ENCODE measurements around the gene APBB2. TPM values are rescaled to one million over a fixed set of nuclear protein-coding genes. Genes with fewer than 3 reads are reported as not detected.

The APBB2 gene
- total and polyA plus RNA-seq, 4 donors, result 4.8 to 31.5 (median 11.2) TPM

DNA sequence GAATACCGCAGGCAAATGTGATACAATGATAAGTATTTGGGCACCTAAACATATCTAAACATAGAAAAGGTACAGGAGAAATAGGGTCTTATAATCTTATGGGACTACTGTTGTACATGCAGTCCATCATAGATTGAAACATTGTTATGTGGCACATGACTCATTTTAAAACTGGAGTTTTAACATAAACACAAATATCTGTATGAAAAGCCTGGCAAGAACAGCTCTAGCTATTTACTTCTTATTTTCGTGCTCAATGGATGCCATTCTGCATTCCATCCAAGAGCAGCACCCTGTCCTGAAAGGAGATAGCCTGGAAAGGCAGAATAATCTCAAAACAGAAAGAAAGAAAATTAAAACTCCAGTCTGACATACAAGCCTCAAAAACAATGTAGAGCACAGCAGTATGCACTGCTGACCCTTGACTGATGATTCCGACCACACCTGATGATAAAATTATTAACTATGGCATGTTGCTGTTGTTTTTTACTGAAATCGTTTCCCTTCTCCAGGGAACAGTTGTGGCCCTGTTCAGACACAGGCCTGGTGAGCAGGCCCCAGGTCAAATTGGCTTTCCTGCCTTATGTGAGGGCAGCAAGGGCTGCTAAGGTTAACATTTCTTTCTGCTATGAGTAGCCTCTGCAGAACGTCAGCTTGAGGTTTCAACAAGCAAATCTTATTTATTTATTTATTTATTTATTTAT lies 152.7 kb downstream of the APBB2 start:
- Histone ChIP-seq H3K9ac (ENCODE audit: low read depth in 1 of 2, low read length in 2 of 2) (no peak overlapping the region), H3K27me3 (ENCODE audit: control insufficient read depth in 4 of 4, insufficient read depth in 4 of 4, low read length in 3 of 4) (no peaks in the 10 kb centered on the region), H3K36me3 (ENCODE audit: control insufficient read depth in 4 of 4, insufficient read depth in 3 of 4, low read depth in 1 of 4, low read length in 3 of 4) (peaks cover 0 to 4% (median under 1%) of the 10 kb centered on the region in 4 donors), H3K4me1 (ENCODE audit: control insufficient read depth in 4 of 4, insufficient read depth in 4 of 4, low read length in 3 of 4) (peaks cover 0 to 3% (median 0%) of the 10 kb centered on the region in 4 donors), H3K9me3 (ENCODE audit: control insufficient read depth in 4 of 4, low read length in 3 of 4) (no peaks in the 10 kb centered on the region), H3K4me3 (ENCODE audit: low read depth in 1 of 3, low read length in 3 of 3) (no peak overlapping the region), H3K27ac (ENCODE audit: low read depth in 1 of 2, low read length in 2 of 2) (no peak overlapping the region)
- DNase-seq (ENCODE audit: low spot score), result no peak
- WGBS, result 74% methylated on average over 5 of the region's 5 CpGs
- TF ChIP-seq HNF4G (IDR thresholded peaks at IDR 0.05) (no peak), FOXA2 (IDR thresholded peaks at IDR 0.05) (no peak), NR2F2 (IDR thresholded peaks at IDR 0.05) (no peak), SP1 (IDR thresholded peaks at IDR 0.05) (no peak), RXRA (IDR thresholded peaks at IDR 0.05) (no peak), HNF4A (conservative IDR thresholded peaks at IDR 0.05) (no peak), GABPA (IDR thresholded peaks at IDR 0.05 in 1 of 2, conservative IDR thresholded peaks at IDR 0.05 in 1 of 2) (no peak), RAD21 (IDR thresholded peaks at IDR 0.05) (no peak), EGR1 (IDR thresholded peaks at IDR 0.05; ENCODE audit: low read depth in 2 of 2) (no peak), JUND (IDR thresholded peaks at IDR 0.05) (no peak), YY1 (IDR thresholded peaks at IDR 0.05) (no peak)
- TF ChIP-seq, protein P1, sequence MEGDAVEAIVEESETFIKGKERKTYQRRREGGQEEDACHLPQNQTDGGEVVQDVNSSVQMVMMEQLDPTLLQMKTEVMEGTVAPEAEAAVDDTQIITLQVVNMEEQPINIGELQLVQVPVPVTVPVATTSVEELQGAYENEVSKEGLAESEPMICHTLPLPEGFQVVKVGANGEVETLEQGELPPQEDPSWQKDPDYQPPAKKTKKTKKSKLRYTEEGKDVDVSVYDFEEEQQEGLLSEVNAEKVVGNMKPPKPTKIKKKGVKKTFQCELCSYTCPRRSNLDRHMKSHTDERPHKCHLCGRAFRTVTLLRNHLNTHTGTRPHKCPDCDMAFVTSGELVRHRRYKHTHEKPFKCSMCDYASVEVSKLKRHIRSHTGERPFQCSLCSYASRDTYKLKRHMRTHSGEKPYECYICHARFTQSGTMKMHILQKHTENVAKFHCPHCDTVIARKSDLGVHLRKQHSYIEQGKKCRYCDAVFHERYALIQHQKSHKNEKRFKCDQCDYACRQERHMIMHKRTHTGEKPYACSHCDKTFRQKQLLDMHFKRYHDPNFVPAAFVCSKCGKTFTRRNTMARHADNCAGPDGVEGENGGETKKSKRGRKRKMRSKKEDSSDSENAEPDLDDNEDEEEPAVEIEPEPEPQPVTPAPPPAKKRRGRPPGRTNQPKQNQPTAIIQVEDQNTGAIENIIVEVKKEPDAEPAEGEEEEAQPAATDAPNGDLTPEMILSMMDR (IDR thresholded peaks at IDR 0.05; ENCODE audit: low read depth, low read length, missing input control), result no peak
- TF ChIP-seq, protein P2, sequence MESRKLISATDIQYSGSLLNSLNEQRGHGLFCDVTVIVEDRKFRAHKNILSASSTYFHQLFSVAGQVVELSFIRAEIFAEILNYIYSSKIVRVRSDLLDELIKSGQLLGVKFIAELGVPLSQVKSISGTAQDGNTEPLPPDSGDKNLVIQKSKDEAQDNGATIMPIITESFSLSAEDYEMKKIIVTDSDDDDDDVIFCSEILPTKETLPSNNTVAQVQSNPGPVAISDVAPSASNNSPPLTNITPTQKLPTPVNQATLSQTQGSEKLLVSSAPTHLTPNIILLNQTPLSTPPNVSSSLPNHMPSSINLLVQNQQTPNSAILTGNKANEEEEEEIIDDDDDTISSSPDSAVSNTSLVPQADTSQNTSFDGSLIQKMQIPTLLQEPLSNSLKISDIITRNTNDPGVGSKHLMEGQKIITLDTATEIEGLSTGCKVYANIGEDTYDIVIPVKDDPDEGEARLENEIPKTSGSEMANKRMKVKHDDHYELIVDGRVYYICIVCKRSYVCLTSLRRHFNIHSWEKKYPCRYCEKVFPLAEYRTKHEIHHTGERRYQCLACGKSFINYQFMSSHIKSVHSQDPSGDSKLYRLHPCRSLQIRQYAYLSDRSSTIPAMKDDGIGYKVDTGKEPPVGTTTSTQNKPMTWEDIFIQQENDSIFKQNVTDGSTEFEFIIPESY (IDR thresholded peaks at IDR 0.05), result no peak
- TF ChIP-seq, protein P3, sequence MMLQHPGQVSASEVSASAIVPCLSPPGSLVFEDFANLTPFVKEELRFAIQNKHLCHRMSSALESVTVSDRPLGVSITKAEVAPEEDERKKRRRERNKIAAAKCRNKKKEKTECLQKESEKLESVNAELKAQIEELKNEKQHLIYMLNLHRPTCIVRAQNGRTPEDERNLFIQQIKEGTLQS (IDR thresholded peaks at IDR 0.05), result no peak
- TF ChIP-seq, protein P4, sequence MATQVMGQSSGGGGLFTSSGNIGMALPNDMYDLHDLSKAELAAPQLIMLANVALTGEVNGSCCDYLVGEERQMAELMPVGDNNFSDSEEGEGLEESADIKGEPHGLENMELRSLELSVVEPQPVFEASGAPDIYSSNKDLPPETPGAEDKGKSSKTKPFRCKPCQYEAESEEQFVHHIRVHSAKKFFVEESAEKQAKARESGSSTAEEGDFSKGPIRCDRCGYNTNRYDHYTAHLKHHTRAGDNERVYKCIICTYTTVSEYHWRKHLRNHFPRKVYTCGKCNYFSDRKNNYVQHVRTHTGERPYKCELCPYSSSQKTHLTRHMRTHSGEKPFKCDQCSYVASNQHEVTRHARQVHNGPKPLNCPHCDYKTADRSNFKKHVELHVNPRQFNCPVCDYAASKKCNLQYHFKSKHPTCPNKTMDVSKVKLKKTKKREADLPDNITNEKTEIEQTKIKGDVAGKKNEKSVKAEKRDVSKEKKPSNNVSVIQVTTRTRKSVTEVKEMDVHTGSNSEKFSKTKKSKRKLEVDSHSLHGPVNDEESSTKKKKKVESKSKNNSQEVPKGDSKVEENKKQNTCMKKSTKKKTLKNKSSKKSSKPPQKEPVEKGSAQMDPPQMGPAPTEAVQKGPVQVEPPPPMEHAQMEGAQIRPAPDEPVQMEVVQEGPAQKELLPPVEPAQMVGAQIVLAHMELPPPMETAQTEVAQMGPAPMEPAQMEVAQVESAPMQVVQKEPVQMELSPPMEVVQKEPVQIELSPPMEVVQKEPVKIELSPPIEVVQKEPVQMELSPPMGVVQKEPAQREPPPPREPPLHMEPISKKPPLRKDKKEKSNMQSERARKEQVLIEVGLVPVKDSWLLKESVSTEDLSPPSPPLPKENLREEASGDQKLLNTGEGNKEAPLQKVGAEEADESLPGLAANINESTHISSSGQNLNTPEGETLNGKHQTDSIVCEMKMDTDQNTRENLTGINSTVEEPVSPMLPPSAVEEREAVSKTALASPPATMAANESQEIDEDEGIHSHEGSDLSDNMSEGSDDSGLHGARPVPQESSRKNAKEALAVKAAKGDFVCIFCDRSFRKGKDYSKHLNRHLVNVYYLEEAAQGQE (IDR thresholded peaks at IDR 0.05), result no peak
- TF ChIP-seq, protein P5, sequence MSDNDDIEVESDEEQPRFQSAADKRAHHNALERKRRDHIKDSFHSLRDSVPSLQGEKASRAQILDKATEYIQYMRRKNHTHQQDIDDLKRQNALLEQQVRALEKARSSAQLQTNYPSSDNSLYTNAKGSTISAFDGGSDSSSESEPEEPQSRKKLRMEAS (IDR thresholded peaks at IDR 0.05), result no peak

Measured in liver (tissue), 9 donors.